ENCODE results near the gene GAPDH. TPM values are rescaled to one million over a fixed set of nuclear protein-coding genes. Genes with fewer than 3 reads are reported as not detected.
"Not testable (repeated sequence)": the region's sequence is repeated elsewhere in the genome, so short reads cannot be mapped to it uniquely, and the experiment has no call there.

GAPDH gene
- total RNA-seq, 1 donor from 2014 or later, result 766 TPM

GRCh38 chr12:6537580-6538419, 3.5 kb downstream of the GAPDH start:
- DNase-seq, result peak; percentile 89
- H3K9me3 ChIP-seq; ATAC-seq; H3K27me3 ChIP-seq (ENCODE audit: low read depth); H3K4me3 ChIP-seq; intact Hi-C loops (cut with DNase I): not testable (repeated sequence)
- Histone ChIP-seq H3K27ac (peak overlapping the region; percentile 47), H3K4me1 (peaks cover 66% of the 10 kb centered on the region), H3K36me3 (peaks cover 50% of the 10 kb centered on the region)
- TF ChIP-seq CTCF (IDR thresholded peaks at IDR 0.05), result peak; percentile 88

DNA sequence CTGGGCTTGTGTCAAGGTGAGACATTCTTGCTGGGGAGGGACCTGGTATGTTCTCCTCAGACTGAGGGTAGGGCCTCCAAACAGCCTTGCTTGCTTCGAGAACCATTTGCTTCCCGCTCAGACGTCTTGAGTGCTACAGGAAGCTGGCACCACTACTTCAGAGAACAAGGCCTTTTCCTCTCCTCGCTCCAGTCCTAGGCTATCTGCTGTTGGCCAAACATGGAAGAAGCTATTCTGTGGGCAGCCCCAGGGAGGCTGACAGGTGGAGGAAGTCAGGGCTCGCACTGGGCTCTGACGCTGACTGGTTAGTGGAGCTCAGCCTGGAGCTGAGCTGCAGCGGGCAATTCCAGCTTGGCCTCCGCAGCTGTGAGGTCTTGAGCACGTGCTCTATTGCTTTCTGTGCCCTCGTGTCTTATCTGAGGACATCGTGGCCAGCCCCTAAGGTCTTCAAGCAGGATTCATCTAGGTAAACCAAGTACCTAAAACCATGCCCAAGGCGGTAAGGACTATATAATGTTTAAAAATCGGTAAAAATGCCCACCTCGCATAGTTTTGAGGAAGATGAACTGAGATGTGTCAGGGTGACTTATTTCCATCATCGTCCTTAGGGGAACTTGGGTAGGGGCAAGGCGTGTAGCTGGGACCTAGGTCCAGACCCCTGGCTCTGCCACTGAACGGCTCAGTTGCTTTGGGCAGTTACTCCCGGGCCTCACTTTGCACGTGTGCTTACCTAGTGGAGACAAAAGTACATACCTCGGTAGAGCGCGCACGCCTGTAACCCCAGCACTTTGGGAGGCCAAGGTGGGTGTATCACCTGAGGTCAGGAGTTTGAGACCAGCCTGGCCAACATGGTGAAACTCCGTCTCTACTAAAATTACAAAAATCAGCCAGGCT, 4.3 kb downstream of the GAPDH start:
- no peaks in the 10 kb centered on the region for H3K27me3 ChIP-seq (ENCODE audit: low read depth)
- no peak overlapping the region for H3K27ac ChIP-seq
- no peak for TF ChIP-seq CTCF (IDR thresholded peaks at IDR 0.05)
- intact Hi-C loops (cut with DNase I), result no loop called here
- peaks cover 59% of the 10 kb centered on the region for H3K36me3 ChIP-seq
- ATAC-seq (no peak), DNase-seq (no peak)
- no peak overlapping the region for H3K4me3 ChIP-seq
- H3K9me3 ChIP-seq, result no peaks in the 10 kb centered on the region
- H3K4me1 ChIP-seq, result peaks cover 57% of the 10 kb centered on the region

- Histone ChIP-seq H3K9me3 (no peaks in the 10 kb centered on the region), H3K27me3 (ENCODE audit: low read depth) (no peaks in the 10 kb centered on the region), H3K4me1 (peaks cover 54% of the 10 kb centered on the region), H3K27ac (no peak overlapping the region), H3K36me3 (peaks cover 65% of the 10 kb centered on the region), H3K4me3 (no peak overlapping the region)
- ATAC-seq (no peak), DNase-seq (no peak)
- no peak for TF ChIP-seq CTCF (IDR thresholded peaks at IDR 0.05)
- intact Hi-C loops (cut with DNase I), result no loop called here
Measured at GRCh38 chr12:6539314-6539682, 5.0 kb downstream of the GAPDH start.

GRCh38 chr12:6539707-6540134, 5.4 kb downstream of the GAPDH start:
- no peak for DNase-seq
- peak overlapping the region; percentile 82 for H3K27ac ChIP-seq
- H3K4me3 ChIP-seq, result no peak overlapping the region
- peaks cover 70% of the 10 kb centered on the region for H3K36me3 ChIP-seq
- no peaks in the 10 kb centered on the region for H3K9me3 ChIP-seq
- peaks cover 54% of the 10 kb centered on the region for H3K4me1 ChIP-seq
- intact Hi-C loops (cut with DNase I), result no loop called here
- TF ChIP-seq CTCF (IDR thresholded peaks at IDR 0.05), result no peak
- no peak for ATAC-seq
- no peaks in the 10 kb centered on the region for H3K27me3 ChIP-seq (ENCODE audit: low read depth)

GRCh38 chr12:6540181-6540877, 6.0 kb downstream of the GAPDH start:
- no peaks in the 10 kb centered on the region for H3K9me3 ChIP-seq
- peak overlapping the region; percentile 82 for H3K27ac ChIP-seq
- no peaks in the 10 kb centered on the region for H3K27me3 ChIP-seq (ENCODE audit: low read depth)
- no peak for TF ChIP-seq CTCF (IDR thresholded peaks at IDR 0.05)
- H3K4me3 ChIP-seq, result peak overlapping the region; percentile 28
- H3K36me3 ChIP-seq, result peaks cover 76% of the 10 kb centered on the region
- intact Hi-C loops (cut with DNase I), result no loop called here
- DNase-seq (peak; percentile 89), ATAC-seq (peak; percentile 84 to 85)
- peaks cover 51% of the 10 kb centered on the region for H3K4me1 ChIP-seq

Measured in lower lobe of right lung (tissue), 2 donors.